Peyer's patch (tissue), 4 donors: Measurements from ENCODE around the gene DEPDC4. TPM values are rescaled to one million over a fixed set of nuclear protein-coding genes. Genes with fewer than 3 reads are reported as not detected.
"Not testable (repeated sequence)": the region's sequence is repeated elsewhere in the genome, so short reads cannot be mapped to it uniquely, and the experiment has no call there.

Source experiments
- DNase-seq, 3 donors: peaks; one replicate each; pipeline ENCODE4 v3.0.0-alpha.2; 2017 to 2019
- H3K27ac ChIP-seq, 4 donors: fragments of 200-600 bp; sonication (generic); one replicate each; pipeline ENCODE4 v1.5.1; 2016 to 2019
- H3K27me3 ChIP-seq, 2 donors: fragments of 200-600 bp; sonication (generic); one replicate each; pipeline ENCODE4 v1.5.1; 2019
- H3K36me3 ChIP-seq, 3 donors: fragments of 200-600 bp; sonication (generic); one replicate each; pipeline ENCODE4 v1.5.1; 2016 to 2019
- H3K4me1 ChIP-seq, 4 donors: fragments of 200-600 bp; sonication (generic); one replicate each; pipeline ENCODE4 v1.5.1; 2016 to 2019
- H3K4me3 ChIP-seq, 4 donors: fragments of 200-600 bp; sonication (generic); 1 replicate in 3 of 4; 2 replicates in 1 of 4; pipeline ENCODE4 v1.5.1; 2016 to 2019; ENCODE audit warnings: mild to moderate bottlenecking in 1 of 4
- H3K9me3 ChIP-seq, 4 donors: fragments of 200-600 bp; sonication (generic); one replicate each; pipeline ENCODE4 v1.5.1; 2016 to 2019; ENCODE audit warnings: mild to moderate bottlenecking in 1 of 4
- CTCF ChIP-seq, 6 experiments: fragments of 450-650 bp in 4 of 6; fragments of 200-600 bp in 2 of 6; sonication (generic) in 1 of 6; IDR thresholded peaks; one replicate each; pipeline ENCODE4 v1.5.1; 2017 to 2019; ENCODE audit warnings: antibody characterized with exemption in 6 of 6, mild to moderate bottlenecking in 3 of 6, moderate library complexity in 1 of 6
- POLR2A ChIP-seq, 2 donors: fragments of 450-650 bp; IDR thresholded peaks; one replicate each; pipeline ENCODE4 v1.5.1; 2017; ENCODE audit warnings: antibody characterized with exemption in 2 of 2, mild to moderate bottlenecking in 2 of 2, moderate library complexity in 2 of 2
- total RNA-seq, 4 donors: library from RNA; depleted of rRNA; stranded (reverse); fragments of >200 nt; gene quantifications; one replicate each; pipeline ENCODE4 v1.1.0, GENCODE V29; 2016

Gene DEPDC4
- total RNA-seq, 4 donors from 2014 or later, result 1.4 to 2.0 TPM; not detected in 2

DNA sequence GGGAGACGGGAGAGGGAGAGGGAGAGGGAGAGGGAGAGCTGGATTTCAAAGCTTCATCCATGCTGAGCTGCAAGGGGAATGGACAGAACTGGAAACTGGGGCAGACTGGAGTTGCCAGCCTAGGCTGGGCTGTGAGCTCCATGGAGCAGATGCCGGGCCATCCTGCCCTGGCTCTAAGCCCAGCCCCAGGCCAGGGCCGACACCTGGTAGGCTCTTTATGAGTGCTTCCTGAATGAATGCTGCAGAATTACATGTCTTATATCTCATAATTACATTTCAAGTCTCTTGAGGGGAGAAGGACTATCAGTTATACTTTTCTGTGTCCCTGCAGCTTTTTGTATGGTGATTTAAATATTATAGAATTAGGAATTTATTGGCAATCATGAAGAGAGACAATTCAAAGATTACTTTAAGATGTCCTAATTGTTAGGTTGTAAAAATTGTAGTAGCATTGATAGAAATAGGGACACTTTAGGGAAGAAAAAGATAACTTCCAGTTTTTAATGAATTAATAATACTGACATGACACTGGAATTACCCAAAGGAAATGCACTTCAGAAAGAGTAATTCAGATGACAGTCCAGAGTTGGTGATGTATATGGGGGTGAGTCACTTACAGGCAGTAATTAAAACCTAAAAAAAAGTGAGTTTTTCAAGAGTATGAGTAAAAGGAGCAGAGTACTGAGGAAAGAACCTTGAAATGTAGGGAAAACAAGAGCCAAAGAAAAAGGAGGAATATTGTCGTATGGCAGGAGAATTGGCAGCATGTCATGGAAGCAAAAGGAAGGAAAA, 29.1 kb upstream of the DEPDC4 start:
- no peak for TF ChIP-seq POLR2A (IDR thresholded peaks at IDR 0.05)
- no peak for TF ChIP-seq CTCF (IDR thresholded peaks at IDR 0.05)
- peaks cover 0 to 59% (median 0%) of the 10 kb centered on the region in 3 donors for H3K36me3 ChIP-seq

GRCh38 chr12:100294366-100294765, 27.5 kb upstream of the DEPDC4 start:
- DNase-seq, H3K4me3 ChIP-seq, H3K27me3 ChIP-seq, H3K4me1 ChIP-seq, H3K27ac ChIP-seq, H3K9me3 ChIP-seq: not testable (repeated sequence)
- H3K36me3 ChIP-seq, result peaks cover 0 to 46% (median 3%) of the 10 kb centered on the region in 3 donors

More for the DNA sequence above, 29.1 kb upstream of the DEPDC4 start:
- Histone ChIP-seq H3K4me3 (no peak overlapping the region), H3K9me3 (no peaks in the 10 kb centered on the region), H3K27me3 (no peaks in the 10 kb centered on the region), H3K4me1 (no peaks in the 10 kb centered on the region), H3K27ac (no peak overlapping the region)
- DNase-seq, result no peak

- Histone ChIP-seq H3K27me3 (no peaks in the 10 kb centered on the region), H3K27ac (no peak overlapping the region), H3K9me3 (no peaks in the 10 kb centered on the region), H3K36me3 (peaks cover 0 to 32% (median 3%) of the 10 kb centered on the region in 3 donors), H3K4me1 (no peaks in the 10 kb centered on the region), H3K4me3 (no peak overlapping the region)
- DNase-seq, result no peak
- no peak for TF ChIP-seq CTCF (IDR thresholded peaks at IDR 0.05)
- TF ChIP-seq POLR2A (IDR thresholded peaks at IDR 0.05), result no peak
Measured at GRCh38 chr12:100293017-100293416, 26.1 kb upstream of the DEPDC4 start.

DNA sequence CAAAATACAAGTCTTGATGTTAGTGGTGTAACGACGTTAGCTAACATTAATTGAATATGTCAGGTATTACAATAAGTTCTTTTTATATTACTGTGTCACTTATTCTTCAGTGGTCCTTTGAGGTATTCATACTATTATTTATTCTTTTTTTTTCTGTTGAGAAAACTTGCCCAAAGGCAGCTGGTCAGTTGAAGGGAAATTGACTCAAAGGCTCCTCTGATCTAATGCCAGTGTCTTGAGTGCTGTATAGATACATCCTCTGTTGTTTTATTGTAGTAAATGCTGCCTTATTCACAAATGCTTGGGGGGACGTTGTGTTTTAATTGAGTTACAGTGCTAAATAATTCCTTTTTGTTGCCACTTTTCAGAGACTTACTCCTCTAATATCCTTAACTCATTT, 23.1 kb upstream of the DEPDC4 start:
- Histone ChIP-seq H3K4me3 (no peak overlapping the region), H3K27me3 (no peaks in the 10 kb centered on the region), H3K27ac (no peak overlapping the region), H3K9me3 (no peaks in the 10 kb centered on the region), H3K36me3 (peaks cover 0 to 31% (median 3%) of the 10 kb centered on the region in 3 donors), H3K4me1 (no peaks in the 10 kb centered on the region)
- DNase-seq, result no peak
- TF ChIP-seq CTCF (IDR thresholded peaks at IDR 0.05), result no peak
- TF ChIP-seq POLR2A (IDR thresholded peaks at IDR 0.05), result no peak

DNA sequence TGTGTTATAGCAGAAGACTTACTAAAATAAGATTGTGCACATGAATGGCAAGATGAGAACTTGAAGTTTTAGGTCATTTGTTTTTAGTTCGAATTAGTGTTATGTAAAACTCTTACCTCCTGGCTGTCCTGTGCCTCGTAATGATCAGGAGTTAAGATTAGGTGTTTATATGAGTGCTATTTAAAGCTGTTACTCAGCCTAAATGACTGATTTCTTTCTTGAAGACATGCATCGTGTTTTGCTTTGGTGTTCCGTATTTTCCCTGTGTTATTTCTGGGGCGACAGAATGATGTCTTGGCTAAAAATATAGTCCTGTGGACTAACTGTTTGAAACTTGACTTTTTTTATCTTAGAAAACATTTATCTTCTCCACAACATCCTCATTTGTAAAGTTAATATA, 22.2 kb upstream of the DEPDC4 start:
- no peak for DNase-seq
- Histone ChIP-seq H3K9me3 (no peaks in the 10 kb centered on the region), H3K4me1 (no peaks in the 10 kb centered on the region), H3K4me3 (no peak overlapping the region), H3K27me3 (no peaks in the 10 kb centered on the region), H3K36me3 (peaks cover 0 to 40% (median 3%) of the 10 kb centered on the region in 3 donors), H3K27ac (no peak overlapping the region)
- TF ChIP-seq CTCF (IDR thresholded peaks at IDR 0.05) (no peak), POLR2A (IDR thresholded peaks at IDR 0.05) (no peak)

- DNase-seq, H3K27me3 ChIP-seq, H3K27ac ChIP-seq, H3K4me1 ChIP-seq, H3K9me3 ChIP-seq, H3K4me3 ChIP-seq: not testable (repeated sequence)
- H3K36me3 ChIP-seq, result peaks cover 0 to 26% (median 0%) of the 10 kb centered on the region in 3 donors
Measured at GRCh38 chr12:100284556-100284955, 17.7 kb upstream of the DEPDC4 start.
